GM18526 (cell line): ENCODE data around the gene TIMELESS.

Source experiments
- POLR2A ChIP-seq: IDR thresholded peaks from 3 replicates; pipeline ENCODE4 v1.6.1; 2011; ENCODE audit not compliant: insufficient read length; ENCODE audit errors: extremely low read depth

Gene TIMELESS

DNA sequence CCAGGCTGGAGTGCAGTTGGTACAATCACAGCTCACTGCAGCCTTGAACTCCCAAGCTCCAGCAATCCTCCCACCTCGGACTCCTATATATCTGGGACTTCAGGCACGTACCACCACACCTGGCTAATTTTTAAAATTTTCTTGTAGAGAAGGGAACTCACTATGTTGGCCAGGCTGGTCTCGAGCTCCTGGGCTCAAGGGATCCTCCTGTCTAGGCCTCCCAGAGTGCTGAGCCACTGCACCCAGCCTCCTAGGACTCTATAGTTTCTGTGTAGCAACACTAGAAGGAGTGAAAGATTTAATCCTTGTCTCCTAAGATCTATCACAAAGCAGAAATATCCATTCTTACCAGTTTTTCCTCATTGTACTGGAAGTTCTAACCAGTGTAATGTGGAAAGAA is 82.3 kb downstream of the TIMELESS start:
- TF ChIP-seq POLR2A: no peak
